ENCODE data around the gene PCBD2.

Gene PCBD2

DNA sequence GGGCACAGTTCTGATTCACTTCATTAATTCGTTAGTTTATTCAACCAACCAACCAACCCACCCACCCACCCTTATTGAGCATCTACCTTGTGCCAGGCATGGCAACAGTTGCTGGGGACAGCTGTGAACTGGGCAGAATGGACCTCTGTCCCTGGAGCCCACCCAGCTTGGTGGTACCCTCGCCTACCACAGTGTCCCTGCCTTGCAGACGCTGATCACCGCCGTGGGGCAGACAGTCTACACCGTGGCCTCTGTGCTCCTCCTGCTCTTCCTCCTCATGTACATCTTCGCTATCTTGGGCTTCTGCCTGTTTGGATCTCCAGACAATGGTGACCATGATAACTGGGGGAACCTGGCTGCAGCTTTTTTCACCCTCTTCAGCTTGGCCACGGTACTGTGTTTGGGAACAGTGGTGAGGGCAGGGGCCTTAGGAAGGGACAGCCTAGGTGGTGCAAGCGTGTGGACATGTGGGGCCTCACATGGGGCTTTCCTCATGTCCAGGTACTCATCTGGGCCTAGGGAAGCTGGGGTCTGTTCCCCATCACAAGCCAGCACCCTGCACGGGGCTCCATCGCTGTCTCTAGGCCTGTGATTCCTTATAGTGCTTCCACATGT, 102.9 kb downstream of the PCBD2 start:
- no peak for DNase-seq (ENCODE audit: low spot score)

DNA sequence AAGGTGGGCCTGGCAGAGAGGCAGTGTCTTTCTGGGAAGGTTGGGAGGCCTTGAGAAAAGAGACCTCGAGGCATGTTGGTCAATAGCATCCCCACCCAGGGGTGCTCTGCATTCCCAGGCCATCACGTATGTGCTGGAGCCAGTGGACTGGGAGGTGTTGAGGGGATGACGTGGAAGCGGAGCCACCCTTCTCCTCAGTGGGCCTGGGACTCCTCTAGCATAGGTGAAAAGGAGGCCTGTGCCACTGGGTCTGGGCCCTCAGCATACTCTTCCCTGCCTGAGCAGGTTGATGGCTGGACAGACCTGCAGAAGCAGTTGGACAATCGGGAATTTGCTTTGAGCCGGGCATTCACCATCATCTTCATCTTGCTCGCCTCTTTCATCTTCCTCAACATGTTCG, 103.6 kb downstream of the PCBD2 start:
- no peak for DNase-seq (ENCODE audit: low spot score)

DNA sequence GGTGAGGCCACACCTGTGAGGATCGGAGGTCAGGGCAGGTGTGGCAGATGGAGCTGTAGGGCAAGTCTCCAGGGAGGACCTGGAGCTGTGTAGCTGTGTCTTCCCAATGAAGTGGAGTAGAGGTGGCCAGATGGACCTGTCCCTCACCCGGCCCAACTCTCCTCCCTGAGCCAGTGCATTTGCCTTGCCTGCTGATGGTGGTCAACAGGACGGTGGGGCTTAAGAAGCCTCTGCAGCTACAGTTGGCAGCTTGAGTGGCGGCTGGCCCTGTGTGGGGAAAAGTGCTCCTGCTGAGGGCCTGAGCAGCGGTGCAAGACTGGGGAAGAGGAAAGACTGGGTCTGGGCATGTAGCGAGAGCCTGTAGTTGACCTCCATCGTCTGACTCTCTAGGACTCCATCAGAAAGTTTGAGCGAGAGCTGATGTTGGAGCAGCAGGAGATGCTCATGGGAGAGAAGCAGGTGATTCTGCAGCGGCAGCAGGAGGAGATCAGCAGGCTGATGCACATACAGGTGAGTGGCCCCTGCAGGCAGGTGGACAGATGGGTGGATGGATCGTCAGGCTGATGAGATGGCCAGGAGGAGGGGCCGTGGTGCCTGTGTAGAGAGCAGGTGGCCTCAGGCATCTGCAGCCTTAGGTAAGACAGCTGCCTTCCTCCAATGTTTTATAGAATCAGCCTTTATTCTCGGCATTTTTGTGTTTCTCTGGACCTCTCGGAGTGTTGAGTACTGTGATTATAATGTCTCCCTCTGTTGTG, 104.2 kb downstream of the PCBD2 start:
- DNase-seq (ENCODE audit: low spot score) = peak; percentile 14

DNA sequence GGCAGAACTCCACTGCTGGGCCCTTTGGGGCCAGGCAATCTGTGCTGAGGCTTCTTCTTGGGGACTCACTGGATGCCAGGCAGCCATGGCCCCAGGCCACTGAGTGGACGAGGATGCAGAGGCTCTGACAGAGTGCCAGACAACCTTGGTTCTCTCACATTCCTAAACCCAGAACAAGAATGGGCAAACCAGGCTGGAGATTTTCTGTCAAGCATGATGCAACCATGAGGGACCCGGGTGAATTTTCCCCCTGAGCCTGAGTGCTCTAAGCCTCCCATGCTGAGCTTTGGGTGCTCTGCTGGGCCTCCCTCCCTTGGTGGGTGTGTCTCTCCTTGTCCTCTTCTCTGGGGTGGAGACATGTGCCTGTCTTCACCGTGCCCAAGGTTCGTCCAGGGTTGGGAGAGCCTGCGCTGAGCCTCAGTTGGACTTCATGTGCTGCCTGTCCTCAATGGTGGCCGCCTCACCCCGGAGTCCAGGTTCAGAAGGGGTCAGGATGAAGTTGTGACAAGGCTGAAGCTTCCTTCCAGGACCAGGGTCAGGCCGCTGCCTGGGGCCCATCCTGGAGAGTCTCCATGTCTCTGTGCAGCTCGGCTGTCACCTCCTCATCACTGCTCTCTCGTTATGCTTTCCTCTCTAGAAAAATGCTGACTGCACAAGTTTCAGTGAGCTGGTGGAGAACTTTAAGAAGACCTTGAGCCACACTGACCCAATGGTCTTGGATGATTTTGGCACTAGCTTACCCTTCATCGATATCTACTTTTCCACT, 105.0 kb downstream of the PCBD2 start:
- peak; percentile 8 for DNase-seq (ENCODE audit: low spot score)

DNA sequence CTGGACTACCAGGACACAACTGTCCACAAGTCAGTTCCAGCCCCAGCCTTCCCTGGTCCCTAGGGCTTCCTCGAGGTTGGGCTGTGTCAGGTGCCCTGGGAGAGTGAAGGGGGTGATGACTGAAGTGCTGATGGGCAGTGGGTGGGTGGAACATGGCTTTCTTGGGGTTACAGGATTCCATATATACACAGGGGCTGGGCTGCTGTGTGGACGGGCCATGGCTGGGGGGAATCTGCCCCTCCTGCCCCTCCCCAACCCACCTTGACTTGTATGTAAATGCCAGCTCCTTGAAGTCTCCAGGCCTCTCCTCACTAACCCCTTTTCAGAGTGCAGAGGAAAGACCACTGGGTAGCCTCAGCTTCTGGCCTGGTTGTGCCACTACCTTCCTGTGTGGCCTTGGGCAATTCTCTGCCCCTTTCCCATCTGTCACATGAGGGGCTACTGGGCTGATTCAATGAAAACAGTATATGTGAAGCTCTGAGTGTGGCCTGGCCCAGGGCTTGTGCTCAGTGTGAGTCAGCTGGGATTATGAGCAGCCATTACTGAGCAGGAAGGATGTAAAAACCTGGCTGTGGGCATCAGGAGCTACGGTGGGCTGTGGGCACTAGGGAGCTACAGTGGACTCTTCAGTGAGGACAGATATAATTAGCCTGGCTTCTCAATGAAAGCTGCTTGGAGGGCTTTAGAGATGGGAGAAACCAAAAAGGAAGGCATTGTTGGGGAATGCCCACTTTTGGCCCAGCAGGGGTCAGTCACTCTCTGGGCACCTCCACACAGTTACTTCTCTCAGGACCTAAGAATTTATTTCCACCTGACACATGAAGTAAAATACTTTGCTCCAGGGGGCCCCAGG, 105.8 kb downstream of the PCBD2 start:
- DNase-seq (ENCODE audit: low spot score) = peak; percentile 8

DNA sequence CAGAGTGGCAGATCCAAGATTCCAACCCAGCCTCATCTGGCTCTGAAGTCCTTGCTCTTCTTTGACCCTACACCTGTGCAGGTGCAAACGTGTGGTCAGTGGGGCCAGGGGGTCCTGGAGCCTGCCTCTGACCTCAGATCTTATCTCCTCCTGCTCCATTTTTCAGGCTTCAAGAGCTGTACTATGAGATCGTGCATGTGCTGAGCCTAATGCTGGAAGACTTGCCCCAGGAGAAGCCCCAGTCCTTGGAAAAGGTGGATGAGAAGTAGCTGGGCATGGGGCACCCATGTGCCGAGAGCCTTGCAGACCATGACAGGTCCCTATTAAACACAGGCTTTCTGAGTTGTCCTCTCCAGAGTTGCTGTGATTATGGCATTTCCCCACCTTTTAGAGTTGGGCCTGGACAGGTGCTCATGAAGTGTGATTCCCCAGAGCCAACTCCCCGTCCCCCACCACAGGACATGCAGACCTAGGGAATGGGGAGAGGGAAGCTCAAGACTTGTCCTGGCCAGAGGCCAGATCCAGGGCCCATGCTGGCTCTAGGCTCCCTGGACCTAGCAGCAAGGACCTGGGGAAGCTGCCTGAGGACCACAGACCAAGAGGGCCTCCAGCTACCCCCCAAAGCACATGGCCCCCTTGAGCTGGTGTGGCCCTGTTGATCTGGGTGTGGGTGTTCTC, 106.6 kb downstream of the PCBD2 start:
- DNase-seq (ENCODE audit: low spot score) = no peak

DNA sequence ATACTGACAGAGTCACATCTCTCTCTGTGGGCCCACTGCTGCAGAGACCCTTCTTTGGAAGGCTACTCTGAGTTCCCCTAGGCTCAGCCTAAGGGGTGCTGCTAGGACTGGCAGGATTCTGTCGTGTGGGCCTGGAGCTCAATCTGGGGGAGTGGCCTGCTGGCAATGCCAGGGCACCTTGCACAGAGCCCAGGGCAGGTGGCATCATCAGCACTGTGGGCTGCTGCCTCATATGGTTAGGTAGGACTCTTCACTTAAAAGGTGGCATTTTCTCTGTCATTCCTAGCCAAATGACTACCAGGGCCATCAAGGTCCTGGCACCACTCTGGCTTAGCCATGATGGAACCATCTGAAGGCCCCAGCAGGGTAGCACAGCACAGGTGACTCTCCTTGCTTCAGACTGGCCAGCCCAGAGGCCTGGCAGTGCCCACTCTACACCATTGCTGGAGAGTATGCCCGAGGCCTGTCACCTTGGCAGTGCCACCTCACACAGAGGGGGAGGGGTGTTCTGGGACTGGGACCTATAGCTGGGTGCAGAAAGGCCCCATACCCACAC, 107.2 kb downstream of the PCBD2 start:
- DNase-seq (ENCODE audit: low spot score) = no peak

Data from iPS-NIHi11 (cell line).